LHCN-M2 (cell line): ENCODE measurements around the gene UBE2L6. TPM values are rescaled to one million over a fixed set of nuclear protein-coding genes. Genes with fewer than 3 reads are reported as not detected.
A peak's percentile ranks its signal among the peaks of the same experiment; 100 is the strongest.

Experiments used
- DNase-seq: peaks from one replicate; pipeline ENCODE4 v3.0.0-alpha.2; 2012; ENCODE audit warnings: low read depth
- total RNA-seq: library from RNA; depleted of rRNA; stranded (reverse); fragments of >200 nt; gene quantifications from 2 replicates; pipeline ENCODE4 v1.2.3, GENCODE V29; 2014

The UBE2L6 gene
- total RNA-seq, 1 experiment from 2014 or later: 48.2 TPM

GRCh38 chr11:57530596-57531507, 36.6 kb downstream of the UBE2L6 start, which contains the start of gene TIMM10:
Gene TIMM10 (minus strand): TSS chr11:57530754. CDS start chr11:57530189, 565 bp downstream.
- peak; percentile 97 for DNase-seq

GRCh38 chr11:57530215-57530595, 37.3 kb downstream of the UBE2L6 start:
- DNase-seq: no peak

GRCh38 chr11:57529012-57529411, 38.5 kb downstream of the UBE2L6 start:
- no peak for DNase-seq

- peak; percentile 44 for DNase-seq
These were observed 40.3 kb downstream of the UBE2L6 start for GRCh38 chr11:57527056-57527631.

GRCh38 chr11:57523419-57523818, 44.1 kb downstream of the UBE2L6 start:
- DNase-seq: no peak

GRCh38 chr11:57521116-57521515, 46.4 kb downstream of the UBE2L6 start:
- no peak for DNase-seq

GRCh38 chr11:57516061-57516443, 51.4 kb downstream of the UBE2L6 start:
- DNase-seq: no peak

- peak; percentile 55 for DNase-seq
These were observed 52.0 kb downstream of the UBE2L6 start, which contains the start of gene SLC43A1 for GRCh38 chr11:57515332-57516060. Gene SLC43A1 (minus strand): TSS chr11:57515702. CDS start chr11:57514111, 1,591 bp downstream.

- DNase-seq: no peak
These were observed 52.7 kb downstream of the UBE2L6 start for GRCh38 chr11:57514538-57515331.

GRCh38 chr11:57513911-57514537, 53.4 kb downstream of the UBE2L6 start:
- no peak for DNase-seq

GRCh38 chr11:57513452-57513795, 54.0 kb downstream of the UBE2L6 start:
- DNase-seq: no peak

GRCh38 chr11:57512646-57513451, 54.6 kb downstream of the UBE2L6 start:
- DNase-seq: no peak

GRCh38 chr11:57511741-57512430, 55.6 kb downstream of the UBE2L6 start:
- DNase-seq: no peak

- no peak for DNase-seq
These were observed 58.9 kb downstream of the UBE2L6 start for GRCh38 chr11:57508341-57509170.

GRCh38 chr11:57506522-57506921, 61.0 kb downstream of the UBE2L6 start:
- no peak for DNase-seq

GRCh38 chr11:57504511-57504910, 63.0 kb downstream of the UBE2L6 start:
- DNase-seq: no peak

- no peak for DNase-seq
These were observed 64.6 kb downstream of the UBE2L6 start for GRCh38 chr11:57502870-57503269.

- DNase-seq: no peak
These were observed 65.1 kb downstream of the UBE2L6 start for GRCh38 chr11:57502376-57502775.

GRCh38 chr11:57501953-57502352, 65.5 kb downstream of the UBE2L6 start:
- no peak for DNase-seq
